Activated CD8-positive, alpha-beta T cell treated with anti-CD3 and anti-CD28 coated beads, Interleukin-2, amount 10 ng/mL, durations not matched to agents 7 days and 5 days (primary cell): Measurements from ENCODE around the gene ZFP2. TPM values are rescaled to one million over a fixed set of nuclear protein-coding genes. Genes with fewer than 3 reads are reported as not detected.
"Not testable (repeated sequence)": the region's sequence is repeated elsewhere in the genome, so short reads cannot be mapped to it uniquely, and the experiment has no call there.

ENCODE experiments used
- ATAC-seq: fragments of 150-1000 bp; cut with Tn5 transposase; one replicate; pipeline ENCODE4 v1.10.0; 2021; ENCODE audit warnings: moderate library complexity
- CTCF ChIA-PET: fragments of 350-600 bp; sonication (Branson Sonifier 250); formaldehyde crosslinking; loops from one replicate; lab custom pipeline; 2021; ENCODE audit warnings: antibody characterized with exemption; lab: Charles Lee
- POLR2A ChIA-PET: fragments of 350-600 bp; sonication (Branson Sonifier 250); formaldehyde crosslinking; loops from one replicate; lab custom pipeline; 2021; ENCODE audit warnings: antibody characterized with exemption; lab: Charles Lee
- DNase-seq: peaks from one replicate; pipeline ENCODE4 v3.0.0-alpha.2; 2020
- H3K27ac Mint-ChIP-seq: one replicate; pipeline ENCODE4 v1.8.0; 2021; ENCODE audit warnings: mild to moderate bottlenecking, mixed read lengths
- H3K27me3 Mint-ChIP-seq: one replicate; pipeline ENCODE4 v1.8.0; 2021; ENCODE audit warnings: low read depth, mixed read lengths
- H3K36me3 Mint-ChIP-seq: one replicate; pipeline ENCODE4 v1.8.0; 2021; ENCODE audit warnings: low read depth, mixed read lengths
- H3K4me1 Mint-ChIP-seq: one replicate; pipeline ENCODE4 v1.8.0; 2021; ENCODE audit warnings: low read depth, mixed read lengths
- H3K4me3 Mint-ChIP-seq: one replicate; pipeline ENCODE4 v1.8.0; 2021; ENCODE audit warnings: mild to moderate bottlenecking, mixed read lengths
- H3K9me3 Mint-ChIP-seq: one replicate; pipeline ENCODE4 v1.8.0; 2022; ENCODE audit warnings: mixed read lengths; ENCODE audit not compliant: insufficient read depth
- total RNA-seq, 2 experiments: library from RNA; stranded (reverse); gene quantifications; one replicate each; pipeline ENCODE4 v1.2.3, GENCODE V29; 2021

The ZFP2 gene
- total RNA-seq, 2 experiments from 2014 or later: 0.21 to 0.26 TPM

GRCh38 chr5:178883115-178883694 is 12.5 kb upstream of the ZFP2 start:
- ATAC-seq, POLR2A ChIA-PET, H3K27me3 Mint-ChIP-seq, DNase-seq, H3K4me1 Mint-ChIP-seq, H3K27ac Mint-ChIP-seq, CTCF ChIA-PET, H3K4me3 Mint-ChIP-seq: not testable (repeated sequence)
- Mint-ChIP-seq H3K9me3 (peaks cover 61% of the 10 kb centered on the region), H3K36me3 (peaks cover 77% of the 10 kb centered on the region)

- CTCF ChIA-PET: no interaction called here
- Mint-ChIP-seq H3K27ac (no peak overlapping the region), H3K4me1 (no peaks in the 10 kb centered on the region), H3K9me3 (peaks cover 66% of the 10 kb centered on the region), H3K36me3 (peaks cover 77% of the 10 kb centered on the region), H3K4me3 (no peak overlapping the region), H3K27me3 (no peaks in the 10 kb centered on the region)
- DNase-seq: no peak
- POLR2A ChIA-PET: no interaction called here
- ATAC-seq: no peak
Observed at GRCh38 chr5:178883815-178884430, 11.8 kb upstream of the ZFP2 start.

GRCh38 chr5:178899289-178899688 is 3.6 kb downstream of the ZFP2 start:
- ATAC-seq (no peak), DNase-seq (no peak)
- ChIA-PET POLR2A (no interaction called here), CTCF (no interaction called here)
- H3K27ac Mint-ChIP-seq: no peak overlapping the region
- no peaks in the 10 kb centered on the region for H3K27me3 Mint-ChIP-seq
- peaks cover 9% of the 10 kb centered on the region for H3K36me3 Mint-ChIP-seq
- peaks cover 33% of the 10 kb centered on the region for H3K9me3 Mint-ChIP-seq
- H3K4me1 Mint-ChIP-seq: peaks cover 4% of the 10 kb centered on the region
- H3K4me3 Mint-ChIP-seq: no peak overlapping the region

- ATAC-seq (no peak), DNase-seq (no peak)
- CTCF ChIA-PET: no interaction called here
- Mint-ChIP-seq H3K27ac (no peak overlapping the region), H3K27me3 (no peaks in the 10 kb centered on the region), H3K4me3 (no peak overlapping the region), H3K36me3 (peaks cover 2% of the 10 kb centered on the region), H3K4me1 (no peaks in the 10 kb centered on the region), H3K9me3 (peaks cover 26% of the 10 kb centered on the region)
- POLR2A ChIA-PET: no interaction called here
Observed at GRCh38 chr5:178902849-178903248, 7.1 kb downstream of the ZFP2 start.

- DNase-seq (no peak), ATAC-seq (no peak)
- Mint-ChIP-seq H3K27me3 (no peaks in the 10 kb centered on the region), H3K4me3 (no peak overlapping the region), H3K9me3 (peaks cover 64% of the 10 kb centered on the region), H3K4me1 (no peaks in the 10 kb centered on the region), H3K27ac (no peak overlapping the region), H3K36me3 (peaks cover 17% of the 10 kb centered on the region)
- ChIA-PET POLR2A (no interaction called here), CTCF (no interaction called here)
Observed at GRCh38 chr5:178931846-178932760, 36.4 kb downstream of the ZFP2 start.

GRCh38 chr5:178940569-178941360 is 45.1 kb downstream of the ZFP2 start, which contains the start of gene ZNF454:
Gene ZNF454 (plus strand): TSS chr5:178941198. CDS start chr5:178942792, 1,594 bp downstream.
- ATAC-seq (no peak), DNase-seq (no peak)
- Mint-ChIP-seq H3K36me3 (peaks cover 8% of the 10 kb centered on the region), H3K4me1 (no peaks in the 10 kb centered on the region), H3K4me3 (no peak within 1 kb of the TSS), H3K27ac (no peak within 1 kb of the TSS), H3K27me3 (peaks cover 12% of the 10 kb centered on the region), H3K9me3 (peaks cover 59% of the 10 kb centered on the region)
- CTCF ChIA-PET: no interaction called here
- POLR2A ChIA-PET: no interaction called here

- CTCF ChIA-PET: no interaction called here
- DNase-seq (no peak), ATAC-seq (no peak)
- Mint-ChIP-seq H3K27me3 (peaks cover 12% of the 10 kb centered on the region), H3K9me3 (peaks cover 57% of the 10 kb centered on the region), H3K4me1 (no peaks in the 10 kb centered on the region), H3K27ac (no peak overlapping the region), H3K4me3 (no peak overlapping the region), H3K36me3 (peaks cover 7% of the 10 kb centered on the region)
- POLR2A ChIA-PET: no interaction called here
Observed at GRCh38 chr5:178941361-178941760, 45.6 kb downstream of the ZFP2 start.

GRCh38 chr5:178965465-178966055 is 69.8 kb downstream of the ZFP2 start:
- H3K9me3 Mint-ChIP-seq: peaks cover 63% of the 10 kb centered on the region
- no peaks in the 10 kb centered on the region for H3K27me3 Mint-ChIP-seq
- DNase-seq (no peak), ATAC-seq (no peak)
- POLR2A ChIA-PET: no interaction called here
- no peak overlapping the region for H3K4me3 Mint-ChIP-seq
- peaks cover 12% of the 10 kb centered on the region for H3K36me3 Mint-ChIP-seq
- CTCF ChIA-PET: no interaction called here
- H3K27ac Mint-ChIP-seq: no peak overlapping the region
- no peaks in the 10 kb centered on the region for H3K4me1 Mint-ChIP-seq

- no peaks in the 10 kb centered on the region for H3K4me1 Mint-ChIP-seq
- peaks cover 3% of the 10 kb centered on the region for H3K36me3 Mint-ChIP-seq
- ChIA-PET CTCF (no interaction called here), POLR2A (no interaction called here)
- DNase-seq (no peak), ATAC-seq (no peak)
- no peak overlapping the region for H3K4me3 Mint-ChIP-seq
- H3K9me3 Mint-ChIP-seq: peaks cover 46% of the 10 kb centered on the region
- no peak overlapping the region for H3K27ac Mint-ChIP-seq
- H3K27me3 Mint-ChIP-seq: no peaks in the 10 kb centered on the region
Observed at GRCh38 chr5:178981381-178981780, 85.7 kb downstream of the ZFP2 start.
